ENCODE data around the gene KCND3. TPM values are rescaled to one million over a fixed set of nuclear protein-coding genes. Genes with fewer than 3 reads are reported as not detected.

The KCND3 gene
- total RNA-seq, 2 donors from 2014 or later = not detected

Other genes starting within 250 kb of the KCND3 start
- 10 to 100 TPM; 11.2 to 13.6 TPM for gene DDX20, start 233.8 kb downstream of the KCND3 start, total RNA-seq

Measured in activated naive CD4-positive, alpha-beta T cell treated with anti-CD3 and anti-CD28 coated beads, Interleukin-2, amount 50 U/mL, for 72 hours (primary cell).